Measurements from ENCODE around the gene MYO3A.

DNA sequence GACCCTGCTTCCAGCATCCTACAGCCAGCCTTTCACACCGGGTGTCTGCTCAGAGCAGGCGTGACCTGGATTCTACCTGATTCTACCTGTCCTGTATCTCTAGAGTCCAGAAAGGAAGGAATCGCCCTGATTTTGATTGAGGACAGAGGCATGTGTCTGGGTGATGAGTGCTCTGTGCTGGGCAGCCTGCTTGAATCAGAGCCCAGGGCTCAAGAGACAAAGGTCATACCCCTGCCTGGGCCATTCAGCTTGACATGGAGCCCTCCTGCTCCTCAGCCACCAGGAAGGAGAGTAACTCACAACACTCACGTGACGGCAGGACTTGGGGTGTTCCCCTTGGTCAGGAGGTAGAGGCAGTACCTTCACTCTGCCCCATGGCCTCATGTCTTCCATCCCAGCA is 293.8 kb downstream of the MYO3A start:
- no peak for TF ChIP-seq POLR2AphosphoS5 (IDR thresholded peaks at IDR 0.05; ENCODE audit: borderline replicate concordance, low read depth, low read length)
- TF ChIP-seq EZH2 (IDR thresholded peaks at IDR 0.05) = no peak
- no peak for TF ChIP-seq FOXP2 (optimal IDR thresholded peaks at IDR 0.05; ENCODE audit: control extremely low read depth, extremely low read length, insufficient read depth)

Measured in SK-N-MC (cell line).